ENCODE data around the gene HAVCR1.

HAVCR1 gene

DNA sequence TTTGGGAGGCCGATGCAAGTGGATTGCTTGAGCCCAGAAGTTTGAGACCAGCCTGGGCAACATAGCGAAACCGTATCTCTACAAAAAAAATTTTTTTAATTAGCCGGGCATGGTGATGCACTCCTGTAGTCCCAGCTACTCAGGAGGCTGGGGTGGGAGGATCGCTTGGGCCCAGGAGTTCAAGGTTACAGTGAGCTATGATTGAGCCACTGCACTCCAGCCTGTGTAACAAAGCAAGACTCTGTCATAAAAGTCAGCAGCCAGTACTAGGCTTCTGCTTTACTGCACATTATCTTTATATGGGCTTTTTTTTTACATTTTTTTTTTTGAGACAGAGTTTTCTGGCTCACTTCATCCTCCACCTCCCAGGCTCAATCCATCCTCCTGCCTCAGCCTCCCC, 9.4 kb upstream of the HAVCR1 start:
- Histone ChIP-seq H3K27me3 (ENCODE audit: insufficient read depth, low read depth) (no peaks in the 10 kb centered on the region), H3K4me3 (IDR thresholded peaks at IDR 0.05; ENCODE audit: insufficient read depth, low read depth, low read length) (no peak overlapping the region), H3K79me2 (ENCODE audit: insufficient read depth, low read depth) (no peaks in the 10 kb centered on the region), H3K4me1 (ENCODE audit: low read depth, poor library complexity, severe bottlenecking) (peaks cover 6% of the 10 kb centered on the region), H3K9ac (no peak overlapping the region), H3K36me3 (ENCODE audit: insufficient read depth) (no peaks in the 10 kb centered on the region), H4K20me1 (ENCODE audit: insufficient read depth) (no peaks in the 10 kb centered on the region), H3K27ac (no peak overlapping the region), H2AFZ (ENCODE audit: low read depth) (no peak overlapping the region), H3K4me2 (no peak overlapping the region)
- TF ChIP-seq, protein P1, sequence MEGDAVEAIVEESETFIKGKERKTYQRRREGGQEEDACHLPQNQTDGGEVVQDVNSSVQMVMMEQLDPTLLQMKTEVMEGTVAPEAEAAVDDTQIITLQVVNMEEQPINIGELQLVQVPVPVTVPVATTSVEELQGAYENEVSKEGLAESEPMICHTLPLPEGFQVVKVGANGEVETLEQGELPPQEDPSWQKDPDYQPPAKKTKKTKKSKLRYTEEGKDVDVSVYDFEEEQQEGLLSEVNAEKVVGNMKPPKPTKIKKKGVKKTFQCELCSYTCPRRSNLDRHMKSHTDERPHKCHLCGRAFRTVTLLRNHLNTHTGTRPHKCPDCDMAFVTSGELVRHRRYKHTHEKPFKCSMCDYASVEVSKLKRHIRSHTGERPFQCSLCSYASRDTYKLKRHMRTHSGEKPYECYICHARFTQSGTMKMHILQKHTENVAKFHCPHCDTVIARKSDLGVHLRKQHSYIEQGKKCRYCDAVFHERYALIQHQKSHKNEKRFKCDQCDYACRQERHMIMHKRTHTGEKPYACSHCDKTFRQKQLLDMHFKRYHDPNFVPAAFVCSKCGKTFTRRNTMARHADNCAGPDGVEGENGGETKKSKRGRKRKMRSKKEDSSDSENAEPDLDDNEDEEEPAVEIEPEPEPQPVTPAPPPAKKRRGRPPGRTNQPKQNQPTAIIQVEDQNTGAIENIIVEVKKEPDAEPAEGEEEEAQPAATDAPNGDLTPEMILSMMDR (conservative IDR thresholded peaks at IDR 0.05; ENCODE audit: low read depth, low read length) = no peak

DNA sequence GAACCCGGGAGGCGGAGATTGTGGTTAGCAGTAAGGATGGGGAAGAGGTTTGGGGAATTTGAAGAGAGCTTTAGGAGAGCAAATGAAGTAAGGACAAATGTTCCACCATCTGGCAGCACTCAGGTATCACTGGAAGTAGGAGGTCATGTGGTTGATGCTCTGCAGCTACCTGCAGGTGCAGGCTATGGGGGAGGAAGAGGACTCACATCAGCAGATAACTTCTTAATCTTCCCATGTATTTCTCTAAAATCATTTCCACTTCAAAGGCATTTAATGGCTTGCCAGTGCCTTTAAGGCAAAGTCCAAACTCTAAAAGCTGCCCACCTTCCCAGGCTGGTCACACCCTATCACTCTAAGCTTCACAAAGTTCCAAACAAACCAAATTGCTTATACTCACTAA, 8.1 kb upstream of the HAVCR1 start:
- H3K4me2 ChIP-seq = no peak overlapping the region
- H4K20me1 ChIP-seq (ENCODE audit: insufficient read depth) = no peaks in the 10 kb centered on the region
- H3K36me3 ChIP-seq (ENCODE audit: insufficient read depth) = no peaks in the 10 kb centered on the region
- no peak overlapping the region for H2AFZ ChIP-seq (ENCODE audit: low read depth)
- TF ChIP-seq, protein P1 (conservative IDR thresholded peaks at IDR 0.05; ENCODE audit: low read depth, low read length) = no peak
- H3K9ac ChIP-seq = no peak overlapping the region
- no peaks in the 10 kb centered on the region for H3K27me3 ChIP-seq (ENCODE audit: insufficient read depth, low read depth)
- H3K79me2 ChIP-seq (ENCODE audit: insufficient read depth, low read depth) = no peaks in the 10 kb centered on the region
- H3K4me1 ChIP-seq (ENCODE audit: low read depth, poor library complexity, severe bottlenecking) = peaks cover 6% of the 10 kb centered on the region
- H3K4me3 ChIP-seq (IDR thresholded peaks at IDR 0.05; ENCODE audit: insufficient read depth, low read depth, low read length) = no peak overlapping the region
- H3K27ac ChIP-seq = no peak overlapping the region

DNA sequence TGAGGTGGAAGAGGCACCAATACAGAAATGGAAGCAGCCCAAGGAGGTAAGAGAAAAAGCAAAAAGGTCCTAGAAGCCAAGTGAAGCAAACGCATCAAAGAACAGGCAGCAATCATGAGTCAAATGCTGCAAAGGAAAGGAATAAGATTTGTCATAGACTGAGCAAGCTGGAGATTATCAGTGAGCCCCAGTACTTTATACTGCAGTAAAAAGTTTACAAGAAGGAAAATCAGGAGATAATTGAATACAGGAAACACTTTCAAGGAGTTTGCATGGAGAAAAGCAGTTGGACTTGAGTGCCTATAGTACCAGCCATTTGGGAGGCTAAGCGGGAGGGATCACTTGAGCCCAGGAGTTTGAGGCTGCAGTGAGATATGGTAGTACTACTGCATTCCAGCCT, 7.2 kb upstream of the HAVCR1 start:
- TF ChIP-seq, protein P1 (conservative IDR thresholded peaks at IDR 0.05; ENCODE audit: low read depth, low read length) = no peak
- Histone ChIP-seq H2AFZ (ENCODE audit: low read depth) (no peak overlapping the region), H3K4me1 (ENCODE audit: low read depth, poor library complexity, severe bottlenecking) (peaks cover 6% of the 10 kb centered on the region)

DNA sequence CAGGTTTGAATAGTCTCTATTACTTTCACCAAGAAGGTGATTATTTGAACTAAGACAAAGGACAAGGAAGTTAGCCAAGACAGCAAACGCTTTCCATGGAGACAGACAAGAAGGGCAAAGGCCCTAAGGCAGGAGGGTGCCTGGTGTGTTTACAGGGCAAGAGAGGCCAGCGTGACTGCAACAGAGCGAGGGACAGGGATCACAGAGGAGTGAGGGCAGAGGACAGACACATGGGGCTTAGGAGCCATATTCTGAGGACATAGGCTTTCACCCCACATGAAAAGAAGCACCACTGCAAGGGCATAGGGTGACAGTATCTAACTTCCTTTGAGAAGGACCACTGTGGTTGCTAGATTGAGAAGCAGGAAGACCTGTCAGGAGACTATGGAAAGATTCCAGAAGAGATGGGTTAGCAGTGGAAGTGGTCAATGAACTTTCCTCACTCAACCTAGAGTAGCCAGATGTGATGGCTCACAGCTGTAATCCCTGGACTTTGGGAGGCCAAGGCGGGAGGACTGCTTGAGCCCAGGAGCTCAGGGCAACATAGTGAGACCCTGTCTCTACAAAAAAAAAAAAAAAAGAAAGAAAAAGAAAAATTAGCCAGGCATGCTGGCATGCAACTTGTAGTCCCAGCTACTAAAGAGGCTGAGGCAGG, 5.0 kb upstream of the HAVCR1 start:
- Histone ChIP-seq H3K9ac (no peak overlapping the region), H3K27ac (no peak overlapping the region), H4K20me1 (ENCODE audit: insufficient read depth) (no peaks in the 10 kb centered on the region), H3K4me2 (no peak overlapping the region), H3K27me3 (ENCODE audit: insufficient read depth, low read depth) (no peaks in the 10 kb centered on the region), H3K79me2 (ENCODE audit: insufficient read depth, low read depth) (no peaks in the 10 kb centered on the region), H3K4me3 (IDR thresholded peaks at IDR 0.05; ENCODE audit: insufficient read depth, low read depth, low read length) (no peak overlapping the region), H3K36me3 (ENCODE audit: insufficient read depth) (no peaks in the 10 kb centered on the region), H3K4me1 (ENCODE audit: low read depth, poor library complexity, severe bottlenecking) (peaks cover 6% of the 10 kb centered on the region), H2AFZ (ENCODE audit: low read depth) (no peak overlapping the region)
- TF ChIP-seq, protein P1 (conservative IDR thresholded peaks at IDR 0.05; ENCODE audit: low read depth, low read length) = no peak

More for the DNA sequence above, 7.2 kb upstream of the HAVCR1 start:
- Histone ChIP-seq H3K27me3 (ENCODE audit: insufficient read depth, low read depth) (no peaks in the 10 kb centered on the region), H3K9ac (no peak overlapping the region), H3K27ac (no peak overlapping the region), H3K79me2 (ENCODE audit: insufficient read depth, low read depth) (no peaks in the 10 kb centered on the region), H3K4me3 (IDR thresholded peaks at IDR 0.05; ENCODE audit: insufficient read depth, low read depth, low read length) (no peak overlapping the region), H3K36me3 (ENCODE audit: insufficient read depth) (no peaks in the 10 kb centered on the region), H4K20me1 (ENCODE audit: insufficient read depth) (no peaks in the 10 kb centered on the region), H3K4me2 (no peak overlapping the region)
